Cardiac fibroblast (primary cell): ENCODE measurements around the gene ZNF43.

Experiments used
- DNase-seq, 2 donors: peaks; one replicate each; pipeline versions ENCODE4 v3.0.0 to v3.0.0-alpha.2; 2010; ENCODE audit warnings: low read depth in 2 of 2
- H3K4me3 ChIP-seq, 2 donors: replicated peaks in 1 of 2; 1 replicate in 1 of 2; 2 replicates in 1 of 2; pipeline ENCODE4 v1.5.1; 2011; ENCODE audit warnings: low read depth in 2 of 2, low read length in 2 of 2, mild to moderate bottlenecking in 2 of 2, moderate library complexity in 1 of 2
- TF ChIP-seq, protein P1 (sequence below): IDR thresholded peaks from one replicate; pipeline ENCODE4 v1.5.1; 2011; ENCODE audit warnings: low read depth, mild to moderate bottlenecking, low read length, inconsistent platforms

ZNF43 gene

DNA sequence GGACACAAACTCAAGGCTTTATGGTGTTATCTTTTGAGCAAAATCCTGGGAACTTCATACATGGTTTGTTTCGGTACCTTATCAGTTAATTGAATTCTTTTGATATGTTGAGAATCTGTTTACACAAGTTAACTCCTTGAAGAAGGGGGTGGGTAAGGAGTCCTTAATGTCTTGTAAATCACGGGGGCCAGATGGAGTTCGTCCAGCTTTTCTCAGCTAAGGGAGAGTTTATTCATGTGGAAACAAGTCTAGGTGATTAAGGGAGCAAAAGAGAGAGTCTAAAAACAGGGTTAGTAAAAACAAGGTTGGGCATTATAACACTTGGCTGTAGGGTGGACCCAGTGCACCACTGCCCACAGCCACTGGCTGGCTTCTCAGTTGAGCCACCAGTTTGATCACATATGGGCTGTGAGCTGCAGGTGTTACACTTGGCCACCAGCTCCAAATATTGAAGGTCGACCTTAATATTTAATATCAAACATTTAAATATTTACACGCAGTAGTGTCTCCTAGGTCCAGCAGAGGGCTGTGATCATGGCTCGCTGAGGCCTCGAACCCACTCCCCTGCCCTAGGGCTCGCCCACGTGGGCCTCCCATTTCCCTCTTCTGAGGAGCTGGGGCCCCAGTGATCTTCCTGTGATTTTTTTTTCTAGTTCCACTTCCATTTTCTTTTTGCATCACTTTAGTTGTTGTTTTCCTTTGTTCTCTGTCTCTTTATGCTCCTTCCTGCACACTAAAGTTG, 21.0 kb upstream of the ZNF43 start:
- no peak for DNase-seq
- TF ChIP-seq, protein P1, sequence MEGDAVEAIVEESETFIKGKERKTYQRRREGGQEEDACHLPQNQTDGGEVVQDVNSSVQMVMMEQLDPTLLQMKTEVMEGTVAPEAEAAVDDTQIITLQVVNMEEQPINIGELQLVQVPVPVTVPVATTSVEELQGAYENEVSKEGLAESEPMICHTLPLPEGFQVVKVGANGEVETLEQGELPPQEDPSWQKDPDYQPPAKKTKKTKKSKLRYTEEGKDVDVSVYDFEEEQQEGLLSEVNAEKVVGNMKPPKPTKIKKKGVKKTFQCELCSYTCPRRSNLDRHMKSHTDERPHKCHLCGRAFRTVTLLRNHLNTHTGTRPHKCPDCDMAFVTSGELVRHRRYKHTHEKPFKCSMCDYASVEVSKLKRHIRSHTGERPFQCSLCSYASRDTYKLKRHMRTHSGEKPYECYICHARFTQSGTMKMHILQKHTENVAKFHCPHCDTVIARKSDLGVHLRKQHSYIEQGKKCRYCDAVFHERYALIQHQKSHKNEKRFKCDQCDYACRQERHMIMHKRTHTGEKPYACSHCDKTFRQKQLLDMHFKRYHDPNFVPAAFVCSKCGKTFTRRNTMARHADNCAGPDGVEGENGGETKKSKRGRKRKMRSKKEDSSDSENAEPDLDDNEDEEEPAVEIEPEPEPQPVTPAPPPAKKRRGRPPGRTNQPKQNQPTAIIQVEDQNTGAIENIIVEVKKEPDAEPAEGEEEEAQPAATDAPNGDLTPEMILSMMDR, result no peak
- H3K4me3 ChIP-seq, result no peak overlapping the region

DNA sequence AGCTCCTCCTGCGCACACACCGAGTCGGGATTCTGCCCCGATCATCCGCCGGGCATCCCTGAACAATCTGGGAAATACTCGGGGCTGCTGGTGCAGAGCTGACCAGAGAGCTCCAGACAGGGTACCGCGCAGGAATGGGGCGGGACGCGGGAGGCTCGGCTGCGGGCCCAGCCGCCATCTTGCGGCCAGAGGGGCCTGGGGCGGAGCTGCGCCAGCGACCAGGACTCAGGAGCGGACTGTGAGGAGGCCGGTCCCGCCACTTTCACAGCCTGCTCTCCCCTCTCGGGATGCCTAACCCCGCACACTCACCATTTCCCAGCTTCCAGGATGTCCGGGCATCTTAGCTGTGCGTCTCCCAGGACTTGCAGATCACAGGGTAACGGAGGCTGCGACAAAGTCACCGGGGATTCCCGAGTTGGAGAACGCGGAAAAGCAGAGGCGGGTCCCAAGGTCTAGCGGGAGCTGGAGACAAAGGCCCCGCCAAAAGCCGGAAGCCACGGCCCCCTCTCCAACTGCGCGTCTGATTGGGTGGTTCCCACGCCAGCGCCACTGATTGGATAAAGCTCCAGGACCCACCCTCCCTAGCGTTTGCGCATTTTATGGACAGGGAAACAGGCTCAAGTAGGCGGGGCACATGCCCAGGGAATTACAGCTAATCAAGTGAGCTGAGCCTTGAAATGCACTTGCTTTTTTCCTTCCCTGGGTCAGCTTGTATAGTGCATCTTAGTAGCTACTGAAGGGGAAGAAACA, 15.8 kb upstream of the ZNF43 start:
- peak; percentile 94 to 96 for DNase-seq
- H3K4me3 ChIP-seq, result peak overlapping the region; percentile 90 to 97
- TF ChIP-seq, protein P1, result no peak

DNA sequence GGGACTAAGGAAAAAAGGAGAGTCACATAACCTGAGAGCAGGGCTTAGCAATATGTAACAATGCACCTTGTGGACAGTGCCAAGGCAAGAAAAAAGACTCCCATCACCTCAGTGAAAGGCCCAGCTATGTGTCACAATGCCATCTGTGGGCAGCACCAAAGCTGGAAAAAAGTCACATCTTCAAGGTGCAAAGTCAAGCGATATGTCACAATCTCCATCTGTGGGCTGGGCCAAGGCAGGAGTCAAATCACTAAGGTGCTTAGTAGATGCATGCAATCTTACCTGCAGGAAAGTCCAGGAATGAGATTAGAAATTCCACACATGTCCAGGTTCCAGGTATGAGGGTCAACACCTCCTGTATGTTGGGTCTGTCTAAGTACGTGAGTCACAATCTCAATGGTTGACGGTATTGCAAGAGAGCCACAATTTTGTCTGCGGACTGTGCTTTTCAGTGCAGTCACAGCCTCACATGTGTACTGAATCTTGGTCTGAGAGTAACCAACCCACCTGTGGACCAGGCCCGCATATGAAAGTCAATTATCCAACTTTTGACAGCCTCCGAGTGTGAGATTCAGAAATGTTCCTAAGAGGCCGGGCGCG, 14.8 kb upstream of the ZNF43 start:
- TF ChIP-seq, protein P1, result no peak
- H3K4me3 ChIP-seq, result peak overlapping the region; percentile 90 to 97
- DNase-seq, result peak in 1 of 2 donors; percentile 4

DNA sequence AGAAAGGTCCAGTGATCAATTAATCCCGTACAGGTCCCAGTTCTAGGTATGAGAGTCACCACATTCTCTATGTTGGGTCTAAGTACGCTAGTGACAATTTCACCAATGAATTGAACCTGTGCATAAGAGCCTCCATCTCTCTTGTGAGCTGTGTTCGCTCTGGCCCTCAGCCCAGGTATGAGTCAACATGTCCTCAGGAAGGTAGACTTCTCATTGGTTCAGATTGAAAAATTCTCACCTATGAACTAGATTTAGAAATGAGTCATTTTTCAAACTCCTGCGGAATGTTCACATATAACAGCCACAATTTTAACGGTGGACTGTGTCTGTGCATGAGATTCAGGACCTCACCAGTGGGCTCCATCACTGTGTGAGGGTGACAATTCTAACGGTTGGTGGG, 12.7 kb upstream of the ZNF43 start:
- TF ChIP-seq, protein P1, result no peak
- no peak overlapping the region for H3K4me3 ChIP-seq
- peak in 1 of 2 donors; percentile 5 for DNase-seq

DNA sequence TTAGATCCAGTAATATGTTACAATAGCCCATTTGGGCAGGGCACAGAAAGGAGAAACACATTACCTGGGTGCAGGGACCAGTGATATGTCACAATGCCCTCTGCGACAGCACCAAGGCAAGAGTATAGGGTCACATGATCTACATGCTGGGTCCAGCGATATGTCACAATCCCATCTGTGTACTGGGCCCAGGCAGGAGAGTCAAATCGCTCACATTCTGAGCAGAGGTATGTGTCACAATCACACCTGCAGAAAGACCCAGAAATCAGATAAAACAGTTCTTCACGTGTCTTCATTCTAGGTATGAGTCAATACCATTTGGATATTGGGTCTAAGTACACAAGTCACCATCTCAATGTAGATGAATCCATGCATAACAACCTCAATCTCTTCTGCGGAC, 7.1 kb upstream of the ZNF43 start:
- DNase-seq, result no peak
- H3K4me3 ChIP-seq, result no peak overlapping the region
- TF ChIP-seq, protein P1, result no peak

DNA sequence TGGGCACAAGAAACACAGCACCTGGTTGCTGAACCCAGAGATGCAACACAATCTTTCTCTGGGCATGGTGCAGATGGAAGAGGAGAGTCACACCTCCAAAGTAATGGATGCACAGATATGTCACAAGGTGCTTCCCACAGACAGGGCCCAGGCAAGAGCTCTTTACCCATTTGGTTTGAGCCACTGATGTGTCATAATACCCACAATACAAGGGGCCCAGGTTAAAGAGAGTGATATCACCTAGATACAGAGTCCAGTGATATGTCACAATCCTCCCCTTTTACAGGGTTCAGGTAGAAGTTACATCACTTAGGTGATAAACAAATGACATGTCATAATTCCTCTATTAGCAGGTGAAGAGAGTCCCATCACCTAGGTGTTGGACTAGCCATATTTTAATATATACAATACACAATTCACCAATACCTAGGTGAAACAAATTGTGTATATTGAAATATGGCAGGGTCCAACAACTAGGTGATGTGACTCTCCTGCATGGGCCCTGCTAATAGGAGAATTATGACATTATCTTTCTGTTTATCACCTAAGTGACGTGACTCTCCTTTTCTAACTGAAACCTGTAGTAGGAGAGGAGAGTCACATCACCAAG, 5.6 kb upstream of the ZNF43 start:
- DNase-seq, result no peak
- TF ChIP-seq, protein P1, result no peak
- no peak overlapping the region for H3K4me3 ChIP-seq
